D721Med (cell line): ENCODE measurements around the gene CINP.
"Not testable (repeated sequence)": the region's sequence is repeated elsewhere in the genome, so short reads cannot be mapped to it uniquely, and the experiment has no call there.

Experiments used
- DNase-seq: peaks from one replicate; pipeline ENCODE4 v3.0.0; 2011; ENCODE audit warnings: low spot score; ENCODE audit not compliant: insufficient read length
- FAIRE-seq: peaks from 2 replicates; lab custom pipeline; 2011; peaks lifted over from hg19 to GRCh38; lab: Jason Lieb, UNC
- TF ChIP-seq, protein P1 (sequence below): IDR thresholded peaks from 2 replicates; pipeline ENCODE4 v1.5.1; 2012; ENCODE audit warnings: mild to moderate bottlenecking, control low read depth; ENCODE audit not compliant: insufficient read depth; ENCODE audit errors: missing control alignments

Gene CINP

DNA sequence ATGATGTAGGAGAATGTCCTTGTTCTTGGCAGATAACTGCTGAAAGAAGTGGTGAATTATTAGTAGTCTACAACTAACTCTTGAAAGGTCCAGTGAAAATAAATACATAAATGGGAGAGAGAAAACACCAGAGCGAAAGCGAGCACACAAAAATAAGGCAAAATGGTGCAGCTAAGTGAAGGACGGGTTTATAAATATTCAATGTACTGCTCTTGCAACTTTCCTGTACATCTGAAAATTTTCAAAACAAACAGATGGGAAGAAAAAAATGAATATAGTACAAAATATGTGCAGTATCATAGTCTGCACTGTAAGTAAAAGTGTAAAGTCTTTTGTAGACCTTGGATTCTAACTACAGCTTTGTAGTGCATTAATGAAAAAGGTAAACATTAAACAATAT lies 59.0 kb downstream of the CINP start:
- FAIRE-seq (no peak), DNase-seq (no peak)
- TF ChIP-seq, protein P1, sequence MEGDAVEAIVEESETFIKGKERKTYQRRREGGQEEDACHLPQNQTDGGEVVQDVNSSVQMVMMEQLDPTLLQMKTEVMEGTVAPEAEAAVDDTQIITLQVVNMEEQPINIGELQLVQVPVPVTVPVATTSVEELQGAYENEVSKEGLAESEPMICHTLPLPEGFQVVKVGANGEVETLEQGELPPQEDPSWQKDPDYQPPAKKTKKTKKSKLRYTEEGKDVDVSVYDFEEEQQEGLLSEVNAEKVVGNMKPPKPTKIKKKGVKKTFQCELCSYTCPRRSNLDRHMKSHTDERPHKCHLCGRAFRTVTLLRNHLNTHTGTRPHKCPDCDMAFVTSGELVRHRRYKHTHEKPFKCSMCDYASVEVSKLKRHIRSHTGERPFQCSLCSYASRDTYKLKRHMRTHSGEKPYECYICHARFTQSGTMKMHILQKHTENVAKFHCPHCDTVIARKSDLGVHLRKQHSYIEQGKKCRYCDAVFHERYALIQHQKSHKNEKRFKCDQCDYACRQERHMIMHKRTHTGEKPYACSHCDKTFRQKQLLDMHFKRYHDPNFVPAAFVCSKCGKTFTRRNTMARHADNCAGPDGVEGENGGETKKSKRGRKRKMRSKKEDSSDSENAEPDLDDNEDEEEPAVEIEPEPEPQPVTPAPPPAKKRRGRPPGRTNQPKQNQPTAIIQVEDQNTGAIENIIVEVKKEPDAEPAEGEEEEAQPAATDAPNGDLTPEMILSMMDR = no peak

DNA sequence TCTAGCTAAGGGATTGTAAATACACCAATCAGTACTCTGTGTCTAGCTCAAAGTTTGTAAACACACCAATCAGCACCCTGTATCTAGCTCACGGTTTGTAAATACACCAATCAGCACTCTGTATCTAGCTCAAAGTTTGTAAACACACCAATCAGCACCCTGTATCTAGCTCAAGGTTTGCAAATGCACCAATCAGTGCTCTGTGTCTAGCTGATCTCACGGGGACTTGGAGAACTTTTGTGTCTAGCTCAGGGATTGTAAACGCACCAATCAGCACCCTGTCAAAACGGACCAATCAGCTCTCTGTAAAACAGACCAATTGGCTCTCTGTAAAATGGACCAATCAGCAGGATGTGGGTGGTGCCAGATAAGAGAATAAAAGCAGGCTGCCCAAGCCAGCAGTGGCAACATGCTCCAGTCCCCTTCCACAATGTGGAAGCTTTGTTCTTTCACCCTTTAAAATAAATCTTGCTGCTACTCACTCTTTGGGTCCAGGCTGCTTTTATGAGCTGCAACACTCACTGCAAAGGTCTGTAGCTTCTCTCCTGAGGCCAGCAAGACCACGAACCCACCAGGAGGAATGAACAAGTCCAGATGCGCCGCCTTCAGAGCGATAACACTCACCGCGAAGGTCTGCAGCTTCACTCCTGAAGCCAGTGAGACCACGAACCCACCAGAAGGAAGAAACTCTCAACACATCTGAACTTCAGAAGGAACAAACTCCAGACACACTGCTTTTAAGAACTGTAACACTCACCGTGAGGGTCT lies 64.2 kb downstream of the CINP start:
- FAIRE-seq, DNase-seq: not testable (repeated sequence)
